Panc1 (cell line): ENCODE measurements around the gene RBM24. TPM values are rescaled to one million over a fixed set of nuclear protein-coding genes. Genes with fewer than 3 reads are reported as not detected.

Source experiments
- ATAC-seq: fragments of 200-7000 bp; cut with Tn5 transposase; 2 replicates; pipeline ENCODE4 v1.9.1; 2020; ENCODE audit warnings: mild to moderate bottlenecking, moderate library complexity
- BruUV-seq: library from RNA; stranded (reverse); fragments of 400-500 nt; replicated peaks from 2 replicates; lab custom pipeline; 2021; lab: Mats Ljungman, UMichigan
- CTCF ChIA-PET: fragments of 300-600 bp; sonication (Branson Sonifier 250); formaldehyde crosslinking; loops from one replicate; lab custom pipeline; 2022; ENCODE audit warnings: antibody characterized with exemption; lab: Charles Lee
- POLR2A ChIA-PET: fragments of 300-600 bp; sonication (Branson Sonifier 250); formaldehyde crosslinking; loops from one replicate; lab custom pipeline; 2022; ENCODE audit warnings: antibody characterized with exemption; lab: Charles Lee
- DNase-seq: peaks from one replicate; pipeline ENCODE4 v3.0.0-alpha.2; 2010; ENCODE audit warnings: low read depth, low spot score
- H3K27ac ChIP-seq: 2 replicates; pipeline ENCODE4 v1.5.1; 2011; ENCODE audit warnings: mild to moderate bottlenecking, low read length, inconsistent platforms
- H3K27me3 ChIP-seq: fragments of 200-500 bp; sonication (Bioruptor generic); 2 replicates; pipeline ENCODE4 v1.6.0; 2014; ENCODE audit warnings: low read length, inconsistent platforms; ENCODE audit not compliant: control insufficient read depth, insufficient read depth
- H3K36me3 ChIP-seq: fragments of 200-500 bp; sonication (Bioruptor generic); 2 replicates; pipeline ENCODE4 v1.5.1; 2014; ENCODE audit warnings: inconsistent platforms, mild to moderate bottlenecking, low read length, moderate library complexity; ENCODE audit not compliant: control insufficient read depth, insufficient read depth
- H3K4me1 ChIP-seq: 2 replicates; pipeline ENCODE4 v1.5.1; 2011; ENCODE audit warnings: inconsistent platforms, mild to moderate bottlenecking, low read length, moderate library complexity; ENCODE audit not compliant: control insufficient read depth, insufficient read depth
- H3K4me3 ChIP-seq, 2 experiments: 2 replicates each; pipeline ENCODE4 v1.5.1; 2011 to 2012; ENCODE audit warnings: low read depth in 2 of 2, low read length in 2 of 2, mild to moderate bottlenecking in 2 of 2, inconsistent platforms in 1 of 2, moderate library complexity in 1 of 2
- H3K9me3 ChIP-seq: fragments of 200-500 bp; sonication (Bioruptor generic); 2 replicates; pipeline ENCODE4 v1.5.1; 2014; ENCODE audit warnings: low read depth, mild to moderate bottlenecking, inconsistent platforms, low read length, moderate library complexity; ENCODE audit not compliant: control insufficient read depth, insufficient read depth
- CTCF ChIP-seq: fragments of 450-650 bp; IDR thresholded peaks from 2 replicates; pipeline ENCODE4 v1.5.1; 2017; ENCODE audit warnings: mild to moderate bottlenecking
- POLR2AphosphoS5 ChIP-seq: IDR thresholded peaks from 2 replicates; pipeline ENCODE4 v1.6.1; 2012; ENCODE audit warnings: mild to moderate bottlenecking, low read depth, low read length, moderate library complexity
- REST ChIP-seq, 2 experiments: IDR thresholded peaks; 2 replicates each; pipeline ENCODE4 v1.6.1; 2011 to 2012; ENCODE audit warnings: low read depth in 2 of 2, control low read depth in 1 of 2, low read length in 1 of 2, mild to moderate bottlenecking in 1 of 2, moderate library complexity in 1 of 2; ENCODE audit not compliant: insufficient read depth in 1 of 2
- SIN3A ChIP-seq: IDR thresholded peaks from 2 replicates; pipeline ENCODE4 v1.6.1; 2012; ENCODE audit warnings: low read depth, mild to moderate bottlenecking, low read length, moderate library complexity, borderline replicate concordance; ENCODE audit not compliant: insufficient read depth
- TCF7L2 ChIP-seq: IDR thresholded peaks from 2 replicates; pipeline ENCODE4 v1.6.1; 2011; ENCODE audit warnings: mild to moderate bottlenecking, low read depth, low read length, inconsistent platforms
- in situ Hi-C: cut with HindIII; loops from 2 replicates; pipeline ENCODE4 v1.10.0; 2016; ENCODE audit warnings: low sequenced_read_pairs, low pct_unique_long_range_greater_than_20kb
- intact Hi-C: fragments of 100-400 bp; cut with micrococcal nuclease; formaldehyde crosslinking; loops from one replicate; pipeline ENCODE4 v1.10.0; 2022; ENCODE audit not compliant: unreplicated experiment
- total RNA-seq: library from RNA; stranded (reverse); gene quantifications from one replicate; pipeline ENCODE4 v1.2.1, GENCODE V29; 2021; ENCODE audit not compliant: unreplicated experiment

The RBM24 gene
- total RNA-seq, 1 experiment from 2014 or later = 23.0 TPM

GRCh38 chr6:17341891-17342290, 60.7 kb downstream of the RBM24 start:
- Histone ChIP-seq H3K4me3 (no peak overlapping the region), H3K4me1 (no peaks in the 10 kb centered on the region), H3K27me3 (no peaks in the 10 kb centered on the region), H3K27ac (no peak overlapping the region), H3K9me3 (no peaks in the 10 kb centered on the region), H3K36me3 (no peaks in the 10 kb centered on the region)
- DNase-seq = no peak
- in situ Hi-C loops = no loop called here
- no peak for TF ChIP-seq CTCF
- TF ChIP-seq SIN3A = no peak
- TF ChIP-seq REST (IDR thresholded peaks at IDR 0.05; ENCODE audit: insufficient read depth in 1 of 2, low read depth in 2 of 2, low read length in 1 of 2) = no peak
- TF ChIP-seq POLR2AphosphoS5 = no peak
- TF ChIP-seq TCF7L2 = no peak
- no peak for ATAC-seq
- ChIA-PET CTCF (no interaction called here), POLR2A (interaction anchor here (0.6 kb wide), 1 partner anchor 732 kb away, joined by 3 read pairs; no protein-coding TSS in a partner anchor)
- BruUV-seq = no TSS peak
- intact Hi-C loops = no loop called here

GRCh38 chr6:17343215-17343614, 62.1 kb downstream of the RBM24 start:
- H3K4me3 ChIP-seq = no peak overlapping the region
- ChIA-PET POLR2A (interaction anchor here (0.6 kb wide), 1 partner anchor 49 kb away, joined by 4 read pairs; no protein-coding TSS in a partner anchor), CTCF (no interaction called here)
- no TSS peak for BruUV-seq
- H3K36me3 ChIP-seq = no peaks in the 10 kb centered on the region
- no peaks in the 10 kb centered on the region for H3K4me1 ChIP-seq
- H3K27me3 ChIP-seq = no peaks in the 10 kb centered on the region
- ATAC-seq = no peak
- TF ChIP-seq POLR2AphosphoS5 (no peak), CTCF (no peak)
- H3K9me3 ChIP-seq = no peaks in the 10 kb centered on the region
- no peak for DNase-seq
- H3K27ac ChIP-seq = no peak overlapping the region
- in situ Hi-C loops = no loop called here
- intact Hi-C loops = no loop called here

Other genes starting within 250 kb of the RBM24 start
- not detected for gene STMND1, start 179.3 kb upstream of the RBM24 start, total RNA-seq
- 37.0 TPM for gene CAP2, start 112.2 kb downstream of the RBM24 start, total RNA-seq